Globus pallidus (tissue), 1 donor: Measurements from ENCODE around the gene SLCO3A1.
A peak's percentile ranks its signal among the peaks of the same experiment; 100 is the strongest.
"Not testable (repeated sequence)": the region's sequence is repeated elsewhere in the genome, so short reads cannot be mapped to it uniquely, and the experiment has no call there.

Experiments
- DNase-seq: peaks from one replicate; pipeline ENCODE4 v3.0.0-alpha.2; 2015; ENCODE audit warnings: low spot score

Gene SLCO3A1

DNA sequence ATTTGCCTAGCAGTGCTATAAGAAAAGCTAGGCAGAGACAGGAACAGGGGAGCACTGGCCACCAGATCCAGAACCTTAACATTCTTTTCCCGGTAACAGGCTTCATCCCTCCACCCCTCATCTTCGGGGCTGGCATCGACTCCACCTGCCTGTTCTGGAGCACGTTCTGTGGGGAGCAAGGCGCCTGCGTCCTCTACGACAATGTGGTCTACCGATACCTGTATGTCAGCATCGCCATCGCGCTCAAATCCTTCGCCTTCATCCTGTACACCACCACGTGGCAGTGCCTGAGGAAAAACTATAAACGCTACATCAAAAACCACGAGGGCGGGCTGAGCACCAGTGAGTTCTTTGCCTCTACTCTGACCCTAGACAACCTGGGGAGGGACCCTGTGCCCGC is 309.1 kb downstream of the SLCO3A1 start:
- no peak for DNase-seq

DNA sequence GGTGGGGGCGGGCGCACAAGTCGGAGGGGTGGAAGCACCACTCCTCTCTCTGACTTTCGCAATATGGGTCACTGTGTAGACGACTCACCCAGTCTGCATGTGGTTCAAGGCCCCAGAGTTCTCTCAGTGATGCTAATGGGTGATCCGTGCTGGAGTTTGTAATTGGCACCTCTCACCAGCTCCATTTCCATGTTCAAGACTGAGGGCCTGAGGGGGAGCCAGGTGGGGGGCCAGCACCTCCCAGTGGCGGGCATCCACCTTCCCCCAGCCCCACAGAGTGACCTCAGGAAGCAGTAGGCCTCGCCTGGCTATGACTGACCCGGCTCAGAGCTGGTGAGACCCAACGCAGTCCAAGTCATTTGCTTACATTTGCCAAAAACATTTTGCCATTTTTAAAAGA is 310.1 kb downstream of the SLCO3A1 start:
- DNase-seq = no peak

DNA sequence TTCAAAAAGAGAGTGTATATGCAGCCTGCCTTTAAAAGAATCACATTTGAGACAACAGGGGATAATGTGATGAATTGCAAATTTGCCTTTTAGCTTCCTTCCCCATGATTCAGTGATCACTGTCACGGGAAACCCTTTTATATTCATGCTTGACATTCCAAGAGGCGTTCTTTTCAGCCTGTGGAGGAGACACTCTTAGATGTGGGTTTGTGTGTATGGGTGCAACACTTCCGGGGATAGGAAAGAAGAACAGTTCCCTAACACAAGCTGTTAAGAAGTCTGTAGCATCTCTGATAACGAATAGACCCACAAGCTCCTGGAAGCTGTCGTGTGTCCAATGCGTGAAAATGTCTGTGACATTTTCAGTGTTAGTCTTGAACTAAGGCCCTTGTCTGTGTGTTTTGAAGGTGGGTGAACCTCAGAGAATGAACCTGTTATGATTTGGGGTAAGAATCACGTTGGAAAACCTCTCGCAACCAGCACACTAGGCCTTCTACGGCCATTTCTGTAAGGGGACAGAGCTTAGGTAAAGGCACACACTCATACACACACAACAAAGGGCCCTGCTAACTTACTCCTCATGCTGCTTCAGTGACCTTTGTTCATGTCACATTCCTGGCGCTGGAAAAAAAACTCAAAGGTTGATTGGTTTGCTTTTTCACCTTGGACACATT is 311.0 kb downstream of the SLCO3A1 start:
- no peak for DNase-seq

- DNase-seq = no peak
Observed at GRCh38 chr15:92165001-92165346, 311.5 kb downstream of the SLCO3A1 start.

GRCh38 chr15:92166029-92166428 is 312.5 kb downstream of the SLCO3A1 start:
- DNase-seq = no peak

GRCh38 chr15:92166751-92167405 is 313.4 kb downstream of the SLCO3A1 start:
- DNase-seq = no peak

DNA sequence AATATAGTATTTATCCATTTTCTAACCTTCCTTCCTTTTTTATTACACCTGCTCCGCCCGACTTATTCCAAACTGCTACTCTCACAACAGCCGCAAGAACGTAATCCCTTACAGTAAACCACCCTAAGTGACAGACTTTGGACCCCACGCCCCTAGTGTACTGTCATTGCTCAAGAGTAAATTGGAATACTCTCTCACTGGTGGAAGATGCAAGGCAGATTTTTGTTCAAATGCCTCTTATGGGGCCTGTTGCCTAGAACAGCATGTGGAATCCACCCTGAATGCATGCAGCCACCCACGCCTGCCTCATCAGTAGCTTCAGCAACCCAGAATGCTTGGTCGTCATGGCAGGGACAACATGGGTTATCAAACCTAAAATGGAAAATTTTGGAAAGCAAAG is 313.9 kb downstream of the SLCO3A1 start:
- no peak for DNase-seq

GRCh38 chr15:92168066-92168683 is 314.7 kb downstream of the SLCO3A1 start:
- DNase-seq = no peak

DNA sequence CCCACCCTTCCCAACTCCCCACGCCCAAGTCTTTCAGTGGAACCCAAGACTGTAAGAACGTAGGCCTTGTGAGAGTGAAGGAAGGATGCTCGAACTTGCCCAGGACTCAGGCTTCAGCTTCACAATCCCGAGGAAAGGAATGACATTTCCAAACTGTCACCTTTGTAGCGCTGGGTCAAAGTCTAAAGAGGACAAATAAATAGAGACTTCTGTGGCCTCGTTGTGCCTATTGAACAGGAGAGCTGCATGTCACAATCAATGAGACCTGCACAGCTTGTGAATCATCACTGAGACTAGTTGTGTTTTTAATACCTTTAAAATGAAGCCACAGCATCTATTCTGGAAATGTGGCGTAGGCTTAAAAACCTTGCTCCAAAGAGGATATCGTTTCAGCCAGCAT is 317.4 kb downstream of the SLCO3A1 start:
- DNase-seq = no peak

DNA sequence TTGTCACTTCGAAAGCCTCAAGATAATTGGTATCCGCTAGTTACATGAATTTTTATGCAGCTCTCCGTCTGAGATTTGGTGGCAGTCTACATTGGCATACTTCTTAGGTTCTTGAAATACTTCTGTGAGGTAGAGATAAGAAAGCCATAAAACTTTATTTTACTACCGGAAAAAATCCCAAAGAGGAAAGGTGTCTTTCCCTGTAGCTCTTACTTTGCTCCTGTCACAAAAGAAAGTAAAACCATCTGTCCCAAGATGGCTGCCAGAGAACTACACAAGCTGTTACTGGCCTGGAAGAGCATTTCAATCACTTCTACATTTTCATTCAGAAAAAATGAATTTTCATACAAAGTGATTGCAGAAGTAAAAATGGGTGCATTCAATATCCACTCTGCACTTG is 325.4 kb downstream of the SLCO3A1 start:
- no peak for DNase-seq

GRCh38 chr15:92184142-92184541 is 330.6 kb downstream of the SLCO3A1 start:
- DNase-seq = no peak

DNA sequence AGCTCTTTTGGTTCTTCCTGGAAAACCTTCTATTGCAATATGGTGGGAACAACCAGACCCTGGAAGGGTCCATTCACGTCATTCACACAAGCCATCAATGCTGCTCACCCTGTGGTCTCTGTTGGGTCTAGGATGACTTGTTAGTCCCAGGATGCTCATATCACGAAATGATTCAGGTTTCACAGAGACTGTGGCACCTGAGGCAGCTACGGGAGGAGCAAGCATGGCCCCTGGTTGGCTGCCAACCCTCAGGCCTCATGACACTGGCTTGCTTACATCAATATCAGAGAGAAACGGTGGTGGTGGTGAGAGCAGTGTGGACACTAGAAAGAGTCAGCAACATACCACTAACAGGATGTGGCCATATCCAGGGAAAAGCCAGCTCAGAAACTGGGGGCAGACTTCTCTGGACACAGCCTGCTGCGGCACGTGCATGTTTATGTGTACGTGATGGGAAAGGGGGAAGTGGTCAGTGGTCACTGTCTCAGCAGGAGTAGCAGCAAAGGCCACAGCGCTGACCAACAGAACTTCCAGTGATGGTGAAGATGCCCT is 331.2 kb downstream of the SLCO3A1 start:
- DNase-seq = no peak

GRCh38 chr15:92187975-92188374 is 334.5 kb downstream of the SLCO3A1 start:
- no peak for DNase-seq

DNA sequence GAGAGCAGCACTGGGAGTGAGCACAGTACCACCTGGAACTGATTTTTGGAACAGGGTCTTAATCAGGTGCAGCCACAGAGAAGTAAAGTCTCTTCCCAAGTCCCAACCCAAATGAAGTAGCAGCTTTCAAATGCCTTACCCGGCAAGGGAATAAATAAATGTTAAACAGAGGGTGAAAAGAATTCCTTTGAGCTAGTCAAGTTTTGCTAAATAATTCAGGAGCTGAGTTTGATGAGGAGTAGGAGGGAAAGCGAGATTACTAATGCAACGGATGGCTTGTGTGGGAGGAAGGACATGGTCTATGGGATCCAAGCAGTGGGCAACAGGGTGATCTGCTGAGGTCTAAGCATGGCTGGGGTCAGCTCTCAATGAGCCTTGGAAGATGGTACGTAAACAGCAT is 335.7 kb downstream of the SLCO3A1 start:
- no peak for DNase-seq

GRCh38 chr15:92195241-92195640 is 341.7 kb downstream of the SLCO3A1 start:
- no peak for DNase-seq

GRCh38 chr15:92196342-92196741 is 342.8 kb downstream of the SLCO3A1 start:
- no peak for DNase-seq

- no peak for DNase-seq
Observed at GRCh38 chr15:92197746-92198145, 344.2 kb downstream of the SLCO3A1 start.

DNA sequence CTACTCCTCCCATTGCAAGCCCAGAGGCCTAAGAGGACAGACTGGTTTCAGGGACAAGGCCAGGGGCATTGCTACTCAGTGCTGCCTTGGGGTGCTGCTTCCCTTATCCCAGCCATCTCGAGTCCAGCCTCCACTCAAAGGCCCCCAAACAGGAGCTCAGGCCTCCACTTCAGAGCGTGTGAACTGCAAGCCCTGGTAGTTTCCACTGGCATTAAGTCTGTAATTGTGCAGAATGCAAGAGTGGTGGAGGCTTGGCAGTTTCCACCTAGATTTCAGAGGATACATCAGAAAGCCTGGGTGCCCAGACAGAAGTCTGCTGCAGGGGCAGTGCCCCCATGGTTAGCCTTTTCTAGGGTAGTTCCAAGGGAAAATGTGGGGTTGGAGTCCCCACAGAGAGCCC is 347.4 kb downstream of the SLCO3A1 start:
- no peak for DNase-seq

DNA sequence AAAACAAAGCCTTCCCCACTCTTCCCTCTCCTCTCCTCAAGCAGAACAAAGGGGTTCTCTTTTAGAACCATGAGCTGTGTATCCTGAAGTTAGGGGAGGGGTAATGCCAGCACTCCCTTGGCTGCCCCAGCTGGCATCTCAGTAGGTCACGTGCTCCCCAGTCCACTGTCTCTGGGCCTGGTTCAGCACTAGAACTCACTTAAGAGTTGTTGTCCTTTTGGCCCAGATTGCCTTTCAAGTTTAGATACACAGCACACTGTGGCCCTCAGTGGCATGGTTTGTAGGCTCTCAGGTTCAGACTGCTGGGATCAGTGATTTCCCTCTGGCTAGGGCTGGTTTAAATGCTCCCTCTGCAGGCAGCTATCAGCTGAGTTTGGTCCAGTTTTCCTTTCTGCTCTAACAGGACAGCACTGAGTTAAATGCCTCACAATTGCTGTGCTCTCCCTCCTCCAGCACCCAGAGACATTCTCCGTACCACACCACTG is 351.8 kb downstream of the SLCO3A1 start:
- peak; percentile 21 for DNase-seq

- not testable (repeated sequence) for DNase-seq
Observed at GRCh38 chr15:92207601-92208000, 354.1 kb downstream of the SLCO3A1 start.
